ENCODE measurements around the gene STX10.
A peak's percentile ranks its signal among the peaks of the same experiment; 100 is the strongest.

Gene STX10

DNA sequence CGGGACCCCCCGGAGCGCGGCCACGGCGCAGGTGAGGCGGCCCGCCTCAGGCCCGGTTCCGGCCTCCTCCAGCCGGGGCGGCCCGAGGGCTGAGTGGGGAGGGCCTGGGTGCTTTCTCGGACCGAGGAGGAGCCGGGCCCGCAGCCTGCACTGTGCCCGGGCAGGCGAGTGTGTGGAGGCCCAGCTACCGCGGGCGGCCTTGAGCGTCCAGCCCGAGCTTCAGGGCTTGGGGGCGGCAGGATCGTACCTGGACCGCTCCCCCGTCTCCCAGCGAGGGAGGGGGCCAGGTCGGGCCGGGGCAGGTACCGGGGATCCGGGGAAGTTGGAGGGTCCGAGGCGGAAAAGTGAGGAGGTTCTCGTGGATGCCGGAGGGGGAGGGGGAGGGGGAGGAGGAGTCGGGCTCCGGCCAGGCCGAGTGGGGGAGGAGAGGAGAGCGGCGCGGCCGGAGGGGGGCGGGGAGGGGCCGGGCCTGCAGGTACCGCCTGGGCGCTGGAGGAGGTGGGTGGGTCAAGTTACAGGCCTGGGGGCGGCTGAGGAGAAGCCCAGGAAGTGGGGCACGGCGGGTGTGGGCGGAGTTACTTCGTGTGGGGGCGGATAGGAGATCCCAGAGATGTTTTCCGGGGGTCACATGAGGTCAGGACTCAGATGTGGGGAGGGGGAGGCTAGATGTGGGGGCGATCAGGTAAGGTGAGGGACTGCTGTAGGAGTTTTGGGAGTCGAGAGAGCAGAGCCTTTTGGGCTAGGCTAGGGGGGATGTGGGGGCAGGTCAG lies 31.6 kb downstream of the STX10 start:
- no peak for DNase-seq

DNA sequence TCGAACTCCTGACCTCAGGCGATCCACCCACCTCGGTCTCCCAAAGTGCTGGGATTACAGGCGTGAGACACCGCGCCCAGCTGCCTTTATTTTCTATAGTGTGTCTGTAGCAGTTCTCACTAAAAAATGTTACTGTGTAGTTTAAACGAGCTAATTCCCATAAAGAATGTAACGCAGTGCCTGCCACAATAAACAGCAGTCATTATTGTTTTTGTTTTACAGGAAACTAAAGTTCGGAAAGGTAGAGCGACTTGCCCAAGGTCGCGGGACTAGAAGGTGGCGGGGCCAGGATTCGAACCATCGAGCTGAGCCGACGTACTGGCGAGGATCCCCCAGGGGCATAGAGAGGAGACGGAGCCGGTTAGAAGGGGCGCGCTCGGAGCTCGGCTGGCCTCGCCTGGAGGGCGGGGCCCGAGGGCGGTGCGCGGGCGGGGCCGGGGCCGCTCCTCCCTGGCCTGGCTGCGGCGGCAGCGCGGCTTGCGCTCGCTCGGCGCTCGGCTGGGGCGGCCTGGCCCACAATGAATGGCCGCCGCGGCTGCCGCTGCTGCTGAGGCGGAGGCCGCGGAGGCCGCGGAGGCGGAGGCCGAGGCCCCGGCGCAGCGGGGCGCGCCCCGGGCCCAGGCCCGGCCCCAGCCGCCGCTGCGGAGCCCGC lies 32.3 kb downstream of the STX10 start, which contains the start of gene NACC1:
Gene NACC1, plus strand, starts transcription at position 493 of the 652 bp plus-strand sequence. CDS start 16,944 bp downstream, outside the sequence.
- DNase-seq, result peak; percentile 77 to 95

DNA sequence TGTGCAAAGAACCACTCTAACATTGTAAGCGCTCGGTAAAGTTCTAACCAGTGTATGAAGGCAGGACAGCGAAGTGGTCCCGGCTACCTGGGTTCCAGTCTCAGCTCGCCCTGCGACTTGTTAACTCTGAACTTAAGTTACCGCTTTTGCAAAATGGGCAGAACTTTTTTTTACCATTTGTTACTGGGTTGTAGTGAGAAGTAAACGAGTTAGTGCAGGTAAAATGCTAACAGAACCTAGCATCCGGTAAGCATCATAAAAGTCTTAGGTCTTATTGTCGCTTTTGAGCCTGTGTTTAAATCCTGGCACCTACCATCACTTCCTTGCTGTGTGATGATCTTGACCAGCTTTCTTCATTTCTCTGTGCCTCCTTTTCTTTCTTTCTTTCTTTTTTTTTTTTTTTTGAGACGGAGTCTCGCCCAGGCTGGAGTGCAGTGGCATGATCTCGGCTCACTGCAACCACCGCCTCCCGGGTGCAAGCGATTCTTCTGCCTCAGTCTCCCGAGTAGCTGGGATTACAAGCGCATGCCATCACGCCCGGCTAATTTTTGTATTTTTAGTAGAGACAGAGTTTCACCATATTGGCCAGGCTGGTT lies 32.9 kb downstream of the STX10 start:
- DNase-seq, result peak in 1 of 2 experiments; percentile 53

DNA sequence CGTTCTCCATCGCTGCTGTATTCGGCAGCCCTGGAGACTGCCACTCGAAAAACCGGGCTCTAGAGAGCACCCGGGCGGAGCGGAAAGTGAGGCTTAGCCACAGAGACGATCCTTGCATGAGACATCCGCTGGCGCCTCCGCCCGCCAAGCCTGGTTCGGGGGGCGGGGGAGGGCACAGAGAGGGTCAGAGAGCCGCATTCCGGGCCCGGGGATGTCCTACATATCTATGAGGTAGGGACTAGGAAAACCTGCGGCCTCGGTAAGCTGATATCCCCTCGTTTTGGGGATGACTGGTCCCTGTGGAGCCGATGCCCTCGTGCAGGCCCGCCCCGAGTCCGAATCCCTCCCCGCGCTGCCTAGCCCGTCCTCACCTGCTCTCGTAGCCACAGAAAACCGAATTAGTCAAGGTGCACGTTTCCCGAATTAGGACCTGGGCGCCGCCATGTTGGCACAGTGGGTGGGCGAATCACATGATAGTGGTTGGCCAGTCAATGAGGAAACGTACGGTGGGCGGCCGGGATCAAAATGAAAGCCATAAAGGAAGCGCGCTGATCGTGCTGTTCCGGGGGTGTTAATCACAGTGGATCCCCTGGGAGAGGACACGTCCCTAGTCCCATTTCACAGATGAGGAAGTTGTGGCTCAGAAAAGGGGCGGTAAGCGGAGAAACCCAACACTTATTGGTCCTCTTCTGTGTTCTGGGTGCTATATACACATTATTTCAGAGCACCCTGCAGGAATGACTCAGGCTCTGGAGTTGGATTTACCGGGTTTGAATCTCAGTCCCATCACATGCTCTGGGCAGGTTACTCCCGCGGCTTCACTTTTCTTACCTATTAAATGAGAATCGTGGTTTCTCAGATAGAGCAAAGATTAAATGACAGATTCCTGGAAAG lies 33.6 kb downstream of the STX10 start, which contains the start of gene TRMT1:
Gene TRMT1, minus strand, starts transcription at position 459 of the 894 bp plus-strand sequence. Its CDS starts 341 bp downstream, at position 118.
- DNase-seq, result peak; percentile 87 to 93

DNA sequence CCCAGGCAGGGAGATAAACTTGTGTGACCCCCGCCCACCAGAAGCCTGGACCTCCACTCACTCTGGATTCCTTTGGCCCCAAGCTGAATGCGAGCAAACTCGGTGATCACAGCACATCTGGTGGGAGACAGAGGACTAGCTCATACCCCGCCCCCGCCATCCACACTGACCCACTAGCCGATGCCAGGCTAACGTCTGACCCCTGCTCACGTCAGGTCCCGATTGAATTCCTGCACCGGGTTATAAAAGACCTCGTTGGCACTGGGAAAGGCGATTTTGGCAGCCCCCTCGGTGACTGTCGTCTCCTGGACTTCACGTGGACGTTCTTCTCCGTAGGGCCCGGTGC lies 34.3 kb downstream of the STX10 start:
- no peak for DNase-seq

DNA sequence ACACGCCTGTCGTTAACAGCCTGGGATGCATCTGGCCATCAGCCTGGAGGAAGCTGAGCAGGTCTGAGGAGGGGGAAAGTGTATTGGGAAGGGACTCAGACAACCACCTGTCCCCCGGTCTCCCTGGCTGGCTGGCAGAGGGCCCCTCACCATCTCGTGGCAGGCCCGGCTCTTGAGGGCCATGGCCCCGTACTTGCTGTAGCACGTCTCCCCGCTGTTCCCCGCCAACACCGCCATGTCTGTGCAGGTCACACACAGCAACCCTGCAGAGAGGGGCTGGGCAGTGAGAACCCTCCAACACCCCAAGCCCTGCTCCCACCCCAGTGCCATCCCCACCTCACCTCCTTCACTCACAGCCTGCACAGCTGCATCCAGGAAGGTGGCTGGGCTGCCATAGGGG lies 37.6 kb downstream of the STX10 start:
- no peak for DNase-seq

DNA sequence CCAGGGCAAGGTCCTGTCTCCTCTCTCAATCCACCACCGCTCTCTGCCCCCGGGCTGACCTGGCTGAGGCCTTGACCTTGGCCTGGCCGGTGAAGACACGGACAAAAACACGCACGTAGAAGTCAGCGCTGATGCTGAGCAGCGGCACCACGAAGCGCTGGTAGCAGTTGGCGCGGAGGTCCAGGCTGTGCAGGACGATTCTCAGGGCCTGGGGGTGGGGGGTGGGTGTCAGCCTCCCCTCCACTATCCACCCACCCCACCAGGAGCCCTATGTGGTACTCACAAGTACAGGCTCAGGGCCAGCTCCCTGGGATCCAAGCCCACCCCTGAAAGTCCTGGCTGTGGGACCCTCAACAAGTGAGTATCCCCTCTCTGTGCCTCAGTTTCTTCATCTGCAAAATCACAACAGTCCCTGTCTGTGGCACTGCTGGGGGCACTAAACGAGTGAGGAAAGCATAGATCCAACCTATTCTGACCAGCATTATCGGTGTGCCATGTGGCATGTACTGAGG lies 40.0 kb downstream of the STX10 start:
- DNase-seq, result no peak

DNA sequence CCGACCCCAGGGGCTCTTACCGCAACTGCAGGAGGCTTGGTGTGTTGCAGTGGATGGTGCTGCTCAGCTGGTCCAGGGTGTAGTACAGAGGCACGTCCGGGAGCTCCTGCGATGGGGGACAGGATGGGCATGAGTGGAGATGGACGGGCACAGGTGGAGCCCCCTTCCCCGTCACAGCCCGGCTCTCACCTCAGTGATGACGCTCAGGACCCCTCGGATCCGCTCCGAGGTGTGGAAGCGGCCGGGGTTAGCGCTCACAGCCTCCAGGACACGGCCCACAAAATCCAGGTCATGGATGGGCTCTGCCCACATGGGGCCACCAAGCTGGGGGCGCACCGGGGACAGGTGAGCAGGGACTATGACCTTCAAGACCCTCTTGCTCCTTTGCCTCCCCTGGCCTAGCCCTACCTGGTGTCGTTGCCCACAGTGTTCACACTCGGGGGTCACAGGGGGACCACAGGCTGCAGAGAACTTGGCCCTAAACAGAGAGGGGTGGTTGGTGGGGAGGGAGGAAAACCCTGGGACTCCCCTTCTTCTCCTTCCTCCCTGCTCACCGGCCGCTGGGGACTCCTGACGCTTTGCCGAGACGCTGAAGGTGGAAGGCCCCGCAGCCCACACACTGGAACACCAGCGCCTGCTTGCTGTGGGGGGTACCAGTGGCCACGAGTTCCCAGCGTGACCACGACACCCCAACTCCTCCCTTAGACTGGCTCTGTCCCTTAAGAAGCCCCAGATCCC lies 40.6 kb downstream of the STX10 start:
- DNase-seq, result no peak

DNA sequence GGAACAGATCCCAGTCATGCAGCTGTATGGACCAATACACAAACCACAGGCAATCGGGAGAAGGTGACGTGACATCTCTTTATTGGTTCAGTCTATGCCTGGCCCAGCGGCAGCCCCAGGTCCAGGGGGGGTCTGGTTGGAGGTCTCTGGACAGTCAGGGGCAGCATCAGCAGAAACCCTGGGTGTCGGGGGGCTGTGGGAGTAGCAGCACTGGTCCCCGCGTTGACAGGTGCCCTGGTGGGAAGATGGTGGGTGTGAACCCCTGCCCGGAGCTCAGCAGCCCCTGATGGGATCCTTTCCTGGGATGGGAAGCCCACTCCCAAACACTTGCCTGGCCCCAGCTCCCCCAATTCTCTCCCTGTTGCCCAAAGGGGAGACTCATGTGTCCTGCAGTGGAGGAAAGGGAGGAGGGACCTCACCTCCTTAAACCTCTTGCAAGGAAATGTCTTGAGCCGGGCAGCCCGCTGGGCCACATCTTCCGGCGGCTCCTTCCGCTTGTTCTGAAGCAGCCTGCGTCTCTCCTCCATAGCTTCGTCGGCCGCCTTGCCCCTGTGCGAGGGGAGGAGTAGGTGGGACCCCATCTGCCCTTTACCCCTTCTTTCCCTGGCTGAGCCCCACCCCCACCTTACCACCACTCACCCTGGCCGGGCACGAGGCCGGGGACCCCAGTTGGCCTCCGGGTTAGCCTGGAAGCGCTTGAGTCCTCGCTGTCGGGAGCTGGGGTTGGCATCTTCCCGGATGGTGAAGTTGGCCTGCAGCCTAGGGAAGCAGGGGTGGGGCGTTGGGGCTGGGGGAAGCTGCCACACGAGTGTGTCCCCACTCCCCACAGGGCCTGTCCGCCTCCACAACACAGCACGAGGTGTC lies 45.1 kb downstream of the STX10 start:
- DNase-seq, result no peak

DNA sequence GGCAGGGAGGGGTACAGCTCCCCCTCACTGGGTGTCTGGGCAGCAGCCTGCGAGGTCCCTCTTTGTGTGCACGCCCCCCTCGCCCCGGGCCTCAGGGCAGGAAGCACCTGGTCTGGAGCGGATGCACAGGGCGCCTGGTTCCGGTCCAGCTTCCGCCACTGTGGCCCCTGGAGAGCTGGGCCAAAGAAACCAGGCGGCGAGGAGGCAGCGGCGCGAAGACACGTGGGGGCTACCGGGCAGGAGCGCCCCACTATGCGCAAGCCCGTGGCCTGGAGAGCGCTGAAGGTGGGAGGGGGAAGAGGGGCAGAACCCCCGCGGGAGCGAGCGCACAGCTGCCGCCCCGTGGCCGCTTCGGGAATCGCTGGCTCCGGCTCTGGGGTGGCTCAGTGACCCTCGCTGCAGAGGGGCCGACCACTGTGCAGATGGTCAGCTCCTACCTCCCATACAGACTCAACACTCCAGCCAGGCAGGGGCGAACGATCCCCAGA lies 45.8 kb downstream of the STX10 start:
- no peak for DNase-seq

DNA sequence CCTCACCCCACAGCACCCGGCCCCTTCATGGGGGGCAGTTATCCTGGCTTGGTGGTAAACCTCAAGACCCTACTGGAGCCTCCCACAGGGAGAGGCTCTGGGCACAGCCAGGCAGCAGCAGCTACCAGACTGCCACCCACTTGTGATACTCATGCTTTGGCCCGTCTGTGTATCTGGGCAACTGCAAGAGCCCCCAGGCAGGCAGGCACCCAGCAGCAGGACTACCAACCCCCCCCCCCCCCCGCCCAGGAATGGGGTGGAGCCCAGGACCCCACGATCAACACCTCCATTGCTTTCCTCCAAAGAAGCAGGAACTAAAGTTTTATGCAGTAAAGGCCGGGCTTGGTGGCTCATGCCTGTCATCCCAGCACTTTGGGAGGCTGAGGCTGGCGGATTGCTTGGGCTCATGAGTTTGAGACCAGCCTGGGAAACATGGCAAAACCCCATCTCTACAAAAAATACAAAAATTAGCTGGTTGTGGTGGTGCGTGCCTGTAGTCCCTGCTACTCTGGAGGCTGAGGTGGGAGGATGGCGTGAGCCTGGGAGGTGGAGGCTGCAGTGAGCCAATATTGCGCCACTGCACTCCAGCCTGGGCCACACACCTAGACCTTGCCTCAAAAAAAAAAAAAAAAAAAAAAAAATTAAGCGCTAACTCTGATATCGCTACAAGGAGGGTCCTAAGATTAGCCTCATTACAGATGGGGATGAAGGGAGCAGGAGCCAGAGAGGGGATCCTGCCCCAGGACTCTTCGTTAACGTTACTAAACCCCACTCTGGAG lies 46.4 kb downstream of the STX10 start:
- DNase-seq, result no peak

DNA sequence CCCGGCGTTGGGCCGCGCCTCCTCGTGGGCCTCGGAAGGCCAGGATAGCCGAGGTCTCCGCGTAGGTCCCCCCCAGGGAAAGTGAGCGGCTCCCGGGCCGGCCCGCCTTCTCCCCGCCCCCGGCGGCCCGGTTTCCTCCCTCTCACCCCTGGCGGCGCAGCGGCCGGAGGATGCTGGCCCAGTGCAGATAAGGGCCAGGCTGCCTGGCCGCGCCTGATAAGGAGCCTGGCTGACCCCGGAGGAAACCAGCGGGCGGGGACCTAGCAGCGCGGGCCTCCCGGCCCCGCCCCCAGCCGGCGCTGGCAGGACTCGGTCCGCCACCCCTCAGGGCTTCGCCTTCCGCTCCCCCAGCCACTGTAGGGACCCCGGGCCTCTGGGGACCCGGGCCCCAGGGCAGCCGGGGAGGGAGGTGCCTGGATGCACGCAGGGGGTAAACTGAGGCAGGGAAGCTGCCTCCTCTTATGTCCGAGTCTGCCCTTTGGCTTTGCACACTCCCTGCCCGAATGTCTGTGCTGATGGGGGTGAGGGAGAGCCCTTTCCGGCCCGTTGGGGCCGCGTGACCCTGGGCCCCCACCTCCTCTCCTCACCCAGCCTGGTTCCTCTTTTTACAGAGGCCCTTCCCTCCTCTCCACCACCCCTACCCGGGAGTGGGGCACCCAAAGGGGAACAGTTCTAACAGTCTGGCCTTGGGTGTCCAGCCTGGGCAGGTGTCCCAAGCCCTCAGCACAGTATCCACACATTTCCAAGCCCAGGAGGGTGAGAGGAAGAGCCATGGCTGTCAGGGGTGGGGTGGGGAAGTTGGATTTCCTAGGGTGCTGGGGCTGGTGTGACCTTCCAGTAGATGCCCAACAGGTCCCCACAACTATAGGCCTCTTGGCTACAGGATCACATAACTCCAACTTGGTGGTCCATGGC lies 47.3 kb downstream of the STX10 start, which contains the start of gene LYL1:
Gene LYL1, minus strand, starts transcription at position 193 of the 915 bp plus-strand sequence. CDS start 1,687 bp downstream, outside the sequence.
- DNase-seq, result no peak

DNA sequence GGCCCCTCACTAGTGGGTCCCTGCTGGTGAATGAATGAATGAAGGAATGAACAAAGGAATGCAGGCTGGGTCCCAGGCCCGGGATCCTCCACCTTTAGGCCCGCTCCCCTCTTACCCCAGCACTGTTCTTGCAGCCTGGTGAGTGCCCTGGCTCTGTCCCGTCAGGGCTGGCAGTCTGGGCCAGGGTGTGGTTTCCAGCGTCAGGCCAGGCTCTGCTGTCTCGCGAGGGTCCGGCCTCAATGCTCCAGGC lies 47.8 kb downstream of the STX10 start:
- no peak for DNase-seq

DNA sequence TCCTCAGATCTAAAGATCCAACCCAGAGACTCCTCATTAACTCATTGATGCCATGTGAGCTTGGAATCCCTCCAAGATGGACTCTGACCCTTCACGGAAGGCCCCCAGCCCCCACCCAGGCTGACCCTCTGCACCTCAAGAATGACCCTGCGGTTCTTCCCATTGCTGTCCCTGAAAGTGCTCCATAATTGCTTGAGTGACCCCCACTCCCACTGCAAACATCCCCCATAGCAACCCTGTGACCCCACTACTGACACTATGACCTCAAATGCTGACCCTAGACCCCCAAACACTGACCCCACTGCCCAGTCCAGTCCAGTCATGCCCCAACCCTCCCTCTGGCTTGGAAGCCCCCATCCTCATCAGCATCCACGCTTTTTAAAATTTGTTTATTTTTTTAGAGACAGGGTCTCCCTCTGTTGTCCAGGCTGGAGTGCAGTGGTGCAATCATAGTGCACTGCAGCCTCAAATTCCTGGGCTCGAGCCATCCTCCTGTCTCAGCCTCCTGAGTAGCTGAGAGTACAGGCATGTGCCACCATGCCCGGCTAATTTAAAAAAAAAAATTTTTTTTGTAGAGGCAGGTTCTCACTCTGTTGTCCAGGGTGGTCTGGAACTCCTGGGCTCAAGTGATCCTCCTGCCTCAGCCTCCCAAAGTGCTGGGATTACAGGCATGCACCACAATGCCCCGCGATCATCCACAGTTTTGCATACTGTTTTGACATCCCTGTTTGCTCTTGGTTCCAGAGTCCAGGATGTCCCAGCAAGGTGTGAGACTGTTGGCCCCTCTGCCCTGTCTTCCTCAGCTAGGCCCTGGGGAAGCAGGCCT lies 48.4 kb downstream of the STX10 start:
- no peak for DNase-seq

DNA sequence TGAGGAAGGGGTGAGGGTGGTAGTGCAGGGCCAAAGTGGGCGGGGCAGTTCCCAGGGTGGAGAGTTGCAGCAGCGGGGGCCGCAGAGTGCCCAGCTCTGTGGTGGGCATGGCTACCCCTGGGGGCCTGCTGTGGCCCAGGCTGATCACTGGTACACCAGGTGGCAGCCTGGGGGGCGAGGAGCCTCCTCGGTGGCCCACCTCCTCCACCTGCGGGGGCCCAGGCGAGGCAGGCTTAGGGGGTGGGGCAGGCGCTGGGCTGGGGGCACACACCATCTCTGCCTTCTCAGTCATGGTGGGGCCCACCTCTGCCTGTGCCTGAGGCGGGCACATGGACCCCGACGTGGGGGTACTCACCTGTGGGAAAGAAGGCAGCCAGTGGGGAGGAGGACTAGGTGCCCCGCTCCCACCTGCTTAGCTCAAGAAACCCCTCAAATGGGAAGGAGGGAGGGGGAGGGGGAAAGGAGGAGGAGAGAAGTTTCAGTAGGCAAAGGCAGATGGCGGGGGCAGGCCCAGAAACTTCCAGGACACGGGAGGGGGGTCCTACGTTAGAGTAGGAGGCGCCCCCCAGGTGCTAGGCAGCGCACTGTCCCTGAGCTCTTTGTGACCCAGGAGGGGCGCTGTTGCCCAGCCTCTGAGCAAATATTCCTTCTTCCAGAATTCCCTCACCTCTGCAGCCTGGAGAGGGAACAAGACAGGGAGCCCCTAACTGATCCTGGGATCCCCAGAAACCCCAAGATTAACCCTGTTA lies 49.2 kb downstream of the STX10 start:
- DNase-seq, result no peak

DNA sequence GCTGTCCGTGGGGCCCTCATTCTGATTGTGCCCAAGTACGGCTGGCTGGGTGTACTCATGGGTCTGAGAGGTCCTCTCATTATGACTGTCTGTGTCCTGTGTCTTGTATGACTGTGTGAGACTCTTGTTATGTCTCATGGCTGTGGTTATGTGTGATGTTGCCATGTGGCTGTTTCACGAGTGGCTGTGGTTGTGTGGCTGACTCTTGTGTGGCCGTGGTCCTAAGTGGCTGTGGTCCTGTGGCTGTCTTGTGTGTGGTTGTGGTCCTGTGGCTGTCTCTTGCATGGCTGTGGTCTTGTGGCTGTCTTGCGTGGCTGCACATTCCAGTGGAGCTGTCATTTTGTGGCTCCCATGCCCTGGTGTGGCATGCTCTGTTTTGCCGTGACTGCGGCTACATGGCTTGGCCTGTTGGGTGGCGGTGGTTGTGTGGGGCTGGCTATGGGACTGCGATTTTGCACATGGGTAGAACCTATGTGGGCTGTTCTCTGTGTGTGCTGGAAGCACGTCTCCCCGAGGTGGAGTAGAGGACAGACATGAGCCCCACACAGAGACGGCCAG lies 50.1 kb downstream of the STX10 start:
- DNase-seq, result no peak

Measured in NCI-H446 (cell line).